NB4 (cell line): ENCODE results near the gene CACNA2D2.

ENCODE experiments used
- DNase-seq: peaks from one replicate; pipeline ENCODE4 v3.0.0; 2010; ENCODE audit warnings: low read depth
- H3K4me3 ChIP-seq: one replicate; pipeline ENCODE4 v1.5.1; 2011; ENCODE audit warnings: mild to moderate bottlenecking, low read depth, low read length, moderate library complexity
- MYC ChIP-seq: IDR thresholded peaks from 2 replicates; pipeline ENCODE4 v1.6.1; 2011; ENCODE audit warnings: low read depth, low read length
- POLR2A ChIP-seq: IDR thresholded peaks from 2 replicates; pipeline ENCODE4 v1.6.1; 2011; ENCODE audit warnings: mild to moderate bottlenecking; ENCODE audit not compliant: insufficient read length; ENCODE audit errors: extremely low read depth
- TF ChIP-seq, protein P1 (sequence below): IDR thresholded peaks from one replicate; pipeline ENCODE4 v1.5.1; 2012; ENCODE audit warnings: low read depth, low read length
- TF ChIP-seq, protein P2 (sequence below): IDR thresholded peaks from 2 replicates; pipeline ENCODE4 v1.6.1; 2011; ENCODE audit warnings: low read depth, low read length

CACNA2D2 gene

DNA sequence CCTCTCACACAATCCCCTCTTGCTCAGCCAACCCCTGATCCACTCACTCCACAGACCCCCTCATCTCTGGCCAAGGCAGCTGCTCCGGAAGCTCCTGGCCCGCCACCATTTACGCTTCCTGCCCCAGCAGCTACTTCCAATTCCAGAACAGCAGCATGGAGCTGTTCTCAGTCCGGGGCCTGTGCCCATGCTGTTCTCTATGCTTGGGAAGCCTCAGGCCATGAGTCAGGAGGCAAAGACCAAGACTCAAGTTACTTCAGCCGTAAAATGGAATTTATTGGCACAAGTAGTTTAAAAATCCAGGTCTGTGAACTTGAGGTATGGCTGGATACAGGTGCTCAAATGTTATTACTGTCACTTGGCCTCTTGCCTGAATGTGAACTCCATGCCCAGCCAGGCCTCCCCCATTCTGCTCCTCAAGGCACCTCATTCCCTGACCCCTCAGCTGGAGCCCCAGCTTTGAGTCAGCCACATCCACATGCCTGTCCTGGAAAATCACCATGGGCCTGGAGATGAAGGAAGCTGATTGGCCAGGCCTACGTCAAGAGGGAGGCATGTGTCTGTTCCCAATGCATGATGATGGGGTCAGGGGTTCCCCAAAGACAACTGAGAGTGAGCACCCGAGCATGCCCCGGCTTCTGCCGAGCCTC is 31.4 kb upstream of the CACNA2D2 start:
- no peak overlapping the region for H3K4me3 ChIP-seq
- DNase-seq, result no peak
- TF ChIP-seq POLR2A, result no peak
- TF ChIP-seq, protein P1, sequence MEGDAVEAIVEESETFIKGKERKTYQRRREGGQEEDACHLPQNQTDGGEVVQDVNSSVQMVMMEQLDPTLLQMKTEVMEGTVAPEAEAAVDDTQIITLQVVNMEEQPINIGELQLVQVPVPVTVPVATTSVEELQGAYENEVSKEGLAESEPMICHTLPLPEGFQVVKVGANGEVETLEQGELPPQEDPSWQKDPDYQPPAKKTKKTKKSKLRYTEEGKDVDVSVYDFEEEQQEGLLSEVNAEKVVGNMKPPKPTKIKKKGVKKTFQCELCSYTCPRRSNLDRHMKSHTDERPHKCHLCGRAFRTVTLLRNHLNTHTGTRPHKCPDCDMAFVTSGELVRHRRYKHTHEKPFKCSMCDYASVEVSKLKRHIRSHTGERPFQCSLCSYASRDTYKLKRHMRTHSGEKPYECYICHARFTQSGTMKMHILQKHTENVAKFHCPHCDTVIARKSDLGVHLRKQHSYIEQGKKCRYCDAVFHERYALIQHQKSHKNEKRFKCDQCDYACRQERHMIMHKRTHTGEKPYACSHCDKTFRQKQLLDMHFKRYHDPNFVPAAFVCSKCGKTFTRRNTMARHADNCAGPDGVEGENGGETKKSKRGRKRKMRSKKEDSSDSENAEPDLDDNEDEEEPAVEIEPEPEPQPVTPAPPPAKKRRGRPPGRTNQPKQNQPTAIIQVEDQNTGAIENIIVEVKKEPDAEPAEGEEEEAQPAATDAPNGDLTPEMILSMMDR, result no peak
- TF ChIP-seq, protein P2, sequence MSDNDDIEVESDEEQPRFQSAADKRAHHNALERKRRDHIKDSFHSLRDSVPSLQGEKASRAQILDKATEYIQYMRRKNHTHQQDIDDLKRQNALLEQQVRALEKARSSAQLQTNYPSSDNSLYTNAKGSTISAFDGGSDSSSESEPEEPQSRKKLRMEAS, result no peak
- no peak for TF ChIP-seq MYC

DNA sequence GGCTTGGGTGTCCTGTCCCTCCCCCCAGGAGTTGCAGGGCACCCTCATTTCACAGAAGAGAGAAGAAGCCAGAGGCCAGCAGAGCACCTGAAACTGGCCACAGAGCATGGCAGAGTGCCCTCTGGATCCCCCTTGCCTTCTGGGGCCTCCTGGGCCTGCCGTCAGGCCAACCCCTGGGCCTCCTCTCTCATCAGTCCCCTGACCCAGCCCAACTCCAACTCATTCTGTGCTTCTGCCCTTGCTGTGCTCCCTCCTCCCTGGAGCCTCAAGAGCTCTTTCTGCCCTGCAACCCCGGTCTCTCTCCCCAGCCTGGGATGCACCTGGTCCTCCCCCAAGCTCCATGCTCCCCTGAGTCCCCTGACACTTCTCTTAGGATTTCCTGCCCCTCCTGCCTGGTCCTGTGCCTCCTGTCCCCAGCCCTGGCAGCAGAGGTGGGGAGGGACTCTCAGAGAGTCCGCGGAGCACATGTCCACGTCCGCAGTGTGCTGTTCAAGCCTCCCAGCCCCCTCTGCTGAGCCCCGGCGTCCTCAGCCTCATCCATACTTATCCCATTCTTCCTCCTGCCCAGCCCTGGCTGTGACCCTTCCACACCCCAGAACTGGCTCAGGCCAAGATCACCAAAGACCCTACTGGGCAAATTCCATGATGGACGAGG is 30.5 kb upstream of the CACNA2D2 start:
- TF ChIP-seq MYC, result no peak
- no peak for TF ChIP-seq POLR2A
- TF ChIP-seq, protein P1, result no peak
- TF ChIP-seq, protein P2, result no peak
- no peak overlapping the region for H3K4me3 ChIP-seq
- no peak for DNase-seq

DNA sequence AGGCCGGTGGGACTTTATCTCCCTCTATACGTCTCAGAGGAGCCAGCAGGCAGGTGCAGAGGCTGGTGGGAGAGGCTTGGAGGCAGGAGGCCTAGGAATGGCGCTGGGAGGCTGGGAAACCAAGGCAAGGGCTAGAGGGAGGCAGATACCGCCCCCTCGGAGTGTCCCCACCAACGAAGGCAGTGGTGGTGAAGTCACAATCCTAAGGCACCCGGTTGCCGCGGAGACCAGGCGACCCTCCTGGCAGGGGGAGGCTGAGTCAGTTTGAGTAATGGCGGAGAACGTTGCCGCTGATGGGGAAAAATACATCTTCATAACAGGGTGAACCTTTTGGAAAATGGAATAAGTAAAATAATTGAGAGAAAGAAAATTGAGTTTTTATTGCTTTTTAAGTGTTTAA is 29.9 kb upstream of the CACNA2D2 start:
- no peak for DNase-seq
- H3K4me3 ChIP-seq, result no peak overlapping the region
- TF ChIP-seq, protein P2, result no peak
- TF ChIP-seq, protein P1, result no peak
- TF ChIP-seq MYC (no peak), POLR2A (no peak)

DNA sequence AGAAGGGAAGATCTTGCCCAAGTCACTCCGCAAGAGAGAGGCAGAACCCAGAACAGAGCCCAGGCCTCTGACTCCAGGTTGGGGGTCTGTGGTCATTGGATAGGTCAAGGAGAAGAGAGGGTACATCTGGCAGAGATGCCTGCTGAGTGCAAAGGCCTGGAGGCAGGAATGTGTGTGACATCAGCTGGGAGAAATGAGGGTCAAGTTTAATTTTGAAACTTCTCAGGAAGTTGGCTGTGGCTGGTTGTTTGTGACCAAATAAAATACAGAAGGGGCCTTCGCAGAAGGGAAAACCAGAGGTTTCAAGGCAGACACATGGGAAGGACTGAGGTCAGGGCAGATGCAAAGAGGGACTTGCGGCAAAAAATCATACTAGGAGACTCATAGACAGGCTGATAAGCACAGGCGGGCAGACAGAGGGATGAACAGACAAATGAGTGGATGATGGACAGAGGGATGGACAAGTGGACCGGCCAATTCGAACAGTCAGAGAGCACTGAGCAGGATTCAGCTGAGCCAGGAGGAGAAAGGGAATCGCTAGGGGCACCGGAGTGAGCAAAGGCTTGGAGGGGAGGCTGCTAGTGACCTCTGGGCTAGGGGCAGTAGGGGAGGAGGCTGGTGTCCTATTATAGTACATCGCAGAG is 28.8 kb upstream of the CACNA2D2 start:
- no peak overlapping the region for H3K4me3 ChIP-seq
- TF ChIP-seq MYC, result no peak
- TF ChIP-seq POLR2A, result no peak
- TF ChIP-seq, protein P1, result no peak
- TF ChIP-seq, protein P2, result no peak
- no peak for DNase-seq

DNA sequence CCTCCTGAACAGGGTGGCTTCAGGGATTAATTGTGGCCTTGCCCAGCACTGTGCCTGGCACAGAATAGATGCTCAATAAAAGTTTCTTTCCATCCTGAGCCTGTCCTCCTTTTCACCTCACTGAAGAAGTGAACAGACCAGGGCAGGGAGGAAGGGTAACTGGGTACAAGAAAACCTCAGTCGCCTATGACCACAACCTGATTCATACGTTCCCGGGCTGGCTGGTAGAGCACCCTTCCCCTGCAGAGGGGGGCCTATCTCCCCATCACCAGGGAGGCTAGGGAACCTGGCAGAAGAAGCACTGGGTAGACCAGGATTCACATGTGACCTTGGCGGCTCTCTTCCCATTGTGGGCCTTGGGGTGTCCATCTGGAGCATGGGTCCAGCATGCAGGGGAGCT is 27.8 kb upstream of the CACNA2D2 start:
- no peak overlapping the region for H3K4me3 ChIP-seq
- no peak for DNase-seq
- TF ChIP-seq MYC (no peak), POLR2A (no peak)
- TF ChIP-seq, protein P1, result no peak
- TF ChIP-seq, protein P2, result no peak
